Measurements from ENCODE around the gene DPH1.

Gene DPH1

DNA sequence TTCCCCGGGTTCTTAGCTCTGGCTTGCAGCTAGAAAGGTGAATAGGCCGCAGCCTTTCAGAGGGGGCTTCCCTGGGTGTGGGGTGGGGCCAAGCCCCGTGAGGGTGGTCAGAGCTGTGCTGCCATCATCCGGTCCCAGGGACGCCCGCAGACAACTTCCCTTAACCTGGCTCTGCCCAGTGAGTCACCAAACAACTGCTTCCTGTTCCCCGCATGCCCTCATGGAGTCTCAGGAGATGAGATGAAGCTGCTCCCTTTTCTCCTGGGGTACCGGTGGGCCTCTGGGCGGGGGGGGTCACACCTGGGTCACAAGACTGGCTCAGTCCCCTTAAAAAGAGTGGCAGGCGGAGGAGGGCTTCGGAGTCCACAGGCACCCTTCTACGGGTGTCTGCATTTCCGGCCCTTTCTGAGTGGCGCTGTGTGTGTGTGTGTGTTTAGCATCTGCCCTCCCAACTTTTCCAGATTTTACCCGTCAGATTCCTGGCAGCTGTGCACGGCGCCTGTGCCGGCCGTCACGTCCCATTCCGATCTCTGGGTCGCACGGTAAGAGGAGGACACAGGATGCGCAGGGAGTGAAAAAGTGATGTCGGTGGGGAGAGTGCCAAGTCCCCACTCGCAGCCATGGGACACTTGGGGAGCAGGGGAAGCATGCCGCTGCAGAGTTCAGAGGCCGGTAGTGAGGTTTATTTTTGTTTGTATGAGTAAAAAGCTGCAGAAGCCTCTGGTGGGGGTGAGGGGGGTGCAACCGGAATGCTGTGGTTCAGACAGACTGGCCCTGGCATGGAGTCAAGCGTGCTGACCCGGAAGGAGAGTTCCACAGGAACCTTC, 41.7 kb downstream of the DPH1 start:
- no peak overlapping the region for H3K27ac ChIP-seq

DNA sequence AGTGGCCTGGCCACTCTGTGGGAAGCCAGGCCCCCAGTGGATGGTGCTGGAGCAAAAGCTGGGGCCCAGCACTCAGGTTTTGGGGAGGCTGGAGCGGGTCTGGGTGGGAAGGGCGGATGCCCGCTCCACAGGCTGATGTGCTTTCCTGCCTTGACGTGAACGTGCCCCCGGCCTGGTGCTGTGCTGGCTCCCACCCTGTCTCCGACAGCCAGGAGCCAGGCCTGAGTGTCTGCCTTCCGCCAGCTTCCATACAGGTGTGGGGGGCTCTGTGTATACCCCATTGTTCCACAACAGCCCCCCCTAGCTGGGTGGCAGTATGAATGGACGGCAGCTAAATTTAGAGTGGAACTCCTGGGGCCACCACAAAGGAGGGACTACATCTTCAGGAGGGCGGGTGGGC, 45.0 kb downstream of the DPH1 start:
- no peak overlapping the region for H3K27ac ChIP-seq
- TF ChIP-seq ZFX (IDR thresholded peaks at IDR 0.05) = no peak
- TF ChIP-seq, protein P1, sequence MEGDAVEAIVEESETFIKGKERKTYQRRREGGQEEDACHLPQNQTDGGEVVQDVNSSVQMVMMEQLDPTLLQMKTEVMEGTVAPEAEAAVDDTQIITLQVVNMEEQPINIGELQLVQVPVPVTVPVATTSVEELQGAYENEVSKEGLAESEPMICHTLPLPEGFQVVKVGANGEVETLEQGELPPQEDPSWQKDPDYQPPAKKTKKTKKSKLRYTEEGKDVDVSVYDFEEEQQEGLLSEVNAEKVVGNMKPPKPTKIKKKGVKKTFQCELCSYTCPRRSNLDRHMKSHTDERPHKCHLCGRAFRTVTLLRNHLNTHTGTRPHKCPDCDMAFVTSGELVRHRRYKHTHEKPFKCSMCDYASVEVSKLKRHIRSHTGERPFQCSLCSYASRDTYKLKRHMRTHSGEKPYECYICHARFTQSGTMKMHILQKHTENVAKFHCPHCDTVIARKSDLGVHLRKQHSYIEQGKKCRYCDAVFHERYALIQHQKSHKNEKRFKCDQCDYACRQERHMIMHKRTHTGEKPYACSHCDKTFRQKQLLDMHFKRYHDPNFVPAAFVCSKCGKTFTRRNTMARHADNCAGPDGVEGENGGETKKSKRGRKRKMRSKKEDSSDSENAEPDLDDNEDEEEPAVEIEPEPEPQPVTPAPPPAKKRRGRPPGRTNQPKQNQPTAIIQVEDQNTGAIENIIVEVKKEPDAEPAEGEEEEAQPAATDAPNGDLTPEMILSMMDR (conservative IDR thresholded peaks at IDR 0.05) = no peak

More for the DNA sequence above, 41.7 kb downstream of the DPH1 start:
- TF ChIP-seq, protein P1 (conservative IDR thresholded peaks at IDR 0.05) = no peak
- TF ChIP-seq ZFX (IDR thresholded peaks at IDR 0.05) = no peak

DNA sequence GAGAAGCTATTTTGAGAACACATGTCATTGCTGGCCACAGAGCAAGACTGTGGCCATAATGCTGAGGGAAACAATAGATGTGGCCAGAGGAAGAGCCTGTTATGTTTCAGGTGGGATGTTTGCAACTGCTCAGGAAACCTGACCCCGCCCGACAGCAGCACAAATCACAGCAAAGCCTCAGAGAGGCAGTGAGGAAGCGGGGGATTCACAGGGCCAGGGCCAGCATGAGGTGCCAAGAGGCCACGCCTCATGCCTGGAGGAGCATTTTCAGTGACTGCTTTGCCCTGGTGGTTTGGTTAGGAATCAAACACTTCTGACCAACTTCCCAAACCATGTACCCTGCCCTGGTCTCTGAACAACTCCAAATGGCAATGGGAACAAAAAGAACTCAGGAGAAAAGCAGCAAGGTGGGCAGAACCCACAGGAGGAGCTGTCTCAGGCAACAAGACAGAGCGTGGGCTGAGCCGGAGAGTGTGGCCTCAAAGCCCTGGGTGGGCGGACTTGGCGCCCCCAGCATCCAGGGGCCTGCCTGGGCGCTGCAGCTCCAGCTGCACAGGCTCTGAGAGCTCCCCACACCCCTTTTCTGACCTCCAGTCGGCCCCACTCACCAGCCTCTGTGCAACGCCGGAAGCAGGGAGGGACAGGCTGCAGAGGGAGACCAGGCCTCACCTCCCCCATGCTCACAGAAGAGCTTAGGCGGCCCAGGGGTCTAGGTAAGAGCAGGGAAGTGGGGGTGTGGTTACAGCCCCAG, 45.6 kb downstream of the DPH1 start:
- no peak for TF ChIP-seq ZFX (IDR thresholded peaks at IDR 0.05)
- TF ChIP-seq, protein P1 (conservative IDR thresholded peaks at IDR 0.05) = no peak
- H3K27ac ChIP-seq = no peak overlapping the region

DNA sequence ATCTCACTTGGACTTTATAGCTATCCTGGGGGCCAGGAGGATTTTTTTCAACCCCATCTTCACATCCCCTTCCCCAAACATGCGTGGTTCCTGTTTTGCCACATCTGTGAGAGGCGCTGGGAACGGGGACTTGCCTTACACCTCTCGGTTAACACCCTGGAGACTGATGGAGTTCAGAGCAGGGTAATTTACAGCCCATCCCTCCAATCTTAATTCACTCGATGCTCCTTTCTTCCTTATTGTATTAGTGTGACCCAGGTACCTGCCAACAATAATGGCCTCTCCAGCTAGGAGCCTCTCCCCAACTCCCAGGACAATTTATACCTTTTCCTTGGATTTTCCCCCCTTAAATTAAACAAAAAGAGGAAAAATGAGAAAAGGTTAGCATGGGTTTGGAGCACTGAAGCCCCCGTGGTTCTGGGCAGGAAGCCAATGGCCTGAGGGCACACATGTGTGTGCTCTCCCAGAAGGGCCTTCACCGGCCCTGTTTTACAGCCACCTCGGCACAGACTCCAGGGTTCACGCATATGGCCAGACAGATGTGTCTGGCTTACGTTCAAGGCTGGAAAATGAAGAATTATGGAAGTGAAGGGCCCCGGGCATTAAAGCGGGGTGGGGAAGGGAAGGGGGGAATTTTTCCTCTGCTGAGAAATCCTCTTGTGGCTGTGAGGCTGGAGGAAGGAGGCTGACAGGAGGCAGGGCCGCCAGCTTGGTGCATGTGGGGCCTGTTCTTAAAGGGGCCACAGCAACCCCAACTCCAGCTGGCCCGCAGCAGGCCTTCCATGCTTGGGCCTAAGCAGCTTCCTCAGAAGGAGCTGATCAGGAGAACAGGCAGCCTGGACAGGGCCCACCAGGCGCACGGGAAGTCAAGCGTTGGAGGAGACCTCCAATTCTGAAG, 46.4 kb downstream of the DPH1 start:
- no peak overlapping the region for H3K27ac ChIP-seq
- TF ChIP-seq ZFX (IDR thresholded peaks at IDR 0.05) = no peak
- TF ChIP-seq, protein P1 (conservative IDR thresholded peaks at IDR 0.05) = no peak

DNA sequence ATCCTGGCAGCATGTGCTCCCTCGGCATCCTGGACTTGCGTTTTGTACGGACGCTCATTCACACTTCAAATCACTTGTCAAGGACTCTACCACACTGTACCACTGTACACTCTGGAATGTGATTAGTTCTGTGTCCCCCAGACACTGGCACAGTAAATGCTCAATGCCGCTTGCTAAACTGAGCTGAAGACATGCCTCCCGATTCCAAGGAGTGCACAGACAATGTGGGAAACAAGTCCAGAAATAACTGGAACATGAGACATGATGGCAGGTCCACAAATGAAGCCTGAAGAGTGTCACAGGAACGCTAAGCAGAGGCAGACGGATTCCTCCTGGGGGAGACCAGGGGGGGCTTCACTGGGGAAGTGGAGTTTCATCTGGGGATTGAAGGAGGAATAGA, 47.1 kb downstream of the DPH1 start:
- TF ChIP-seq ZFX (IDR thresholded peaks at IDR 0.05) = no peak
- TF ChIP-seq, protein P1 (conservative IDR thresholded peaks at IDR 0.05) = no peak
- H3K27ac ChIP-seq = no peak overlapping the region

DNA sequence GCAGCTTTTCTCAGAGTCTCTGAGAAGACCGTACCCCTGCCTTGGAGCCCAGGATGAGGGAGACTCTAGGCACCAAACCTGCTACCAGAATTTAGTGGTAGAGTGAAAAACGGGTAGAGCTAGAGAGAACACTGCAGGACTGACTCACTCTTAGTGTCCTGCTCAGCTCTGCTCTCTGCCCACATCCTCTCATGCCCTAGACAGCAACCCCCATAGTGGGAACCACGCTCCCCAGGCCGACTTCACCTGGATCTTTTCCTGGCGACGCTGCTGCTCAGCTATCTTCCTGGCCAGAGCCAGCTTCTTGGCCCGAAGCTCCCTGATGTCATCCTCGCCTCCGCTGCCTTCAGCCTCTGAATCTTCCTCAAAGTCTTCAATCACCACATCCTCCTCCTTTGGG, 51.6 kb downstream of the DPH1 start:
- no peak for TF ChIP-seq ZFX (IDR thresholded peaks at IDR 0.05)
- no peak overlapping the region for H3K27ac ChIP-seq

DNA sequence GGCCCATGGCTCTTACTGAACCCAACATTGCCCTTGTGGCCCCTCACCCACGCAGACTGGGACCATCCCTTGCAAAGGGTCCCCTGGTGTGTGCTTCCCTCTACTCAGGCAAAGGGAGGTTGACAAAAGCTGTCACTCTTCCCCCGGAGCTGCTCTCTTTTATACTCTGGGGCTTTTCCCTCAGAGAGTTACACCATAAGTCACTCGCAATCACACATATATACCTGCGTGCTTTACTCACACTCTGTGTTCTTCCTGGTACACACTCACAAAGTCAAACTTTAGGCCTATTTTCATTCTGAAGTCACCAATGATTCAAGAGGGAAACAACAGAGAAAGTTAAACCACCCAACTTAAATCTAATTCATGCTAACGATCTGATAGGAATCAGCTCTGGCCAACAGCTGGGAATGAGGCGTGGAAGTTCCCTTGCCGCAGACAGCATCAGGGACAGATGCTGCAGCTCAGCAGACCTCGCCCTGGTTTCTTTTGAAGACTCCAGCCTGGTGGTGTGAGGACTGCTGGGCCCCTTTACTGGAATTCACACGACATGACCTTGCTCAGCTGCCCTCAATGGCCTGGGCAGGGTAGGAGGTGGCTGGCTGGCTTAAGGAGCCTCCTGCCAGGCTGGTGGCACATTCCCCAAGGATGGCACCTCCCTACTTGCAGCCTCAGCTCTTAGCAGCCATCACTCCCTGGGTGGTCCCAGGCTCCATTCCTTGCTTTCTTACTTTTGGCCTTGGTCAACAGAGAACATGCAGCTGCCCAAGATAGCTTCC, 52.2 kb downstream of the DPH1 start:
- H3K27ac ChIP-seq = no peak overlapping the region
- TF ChIP-seq, protein P1 (conservative IDR thresholded peaks at IDR 0.05) = no peak
- TF ChIP-seq ZFX (IDR thresholded peaks at IDR 0.05) = no peak

Data from C4-2B (cell line).